GM12874 (cell line): ENCODE data around the gene SP140.

ENCODE experiments used
- TF ChIP-seq, protein P1 (sequence below): IDR thresholded peaks from 2 replicates; pipeline ENCODE4 v1.5.1; 2011; ENCODE audit warnings: low read depth, mild to moderate bottlenecking, control low read depth, low read length, moderate library complexity; ENCODE audit not compliant: insufficient read depth

SP140 gene

GRCh38 chr2:230267059-230267458 lies 41.5 kb downstream of the SP140 start:
- TF ChIP-seq, protein P1, sequence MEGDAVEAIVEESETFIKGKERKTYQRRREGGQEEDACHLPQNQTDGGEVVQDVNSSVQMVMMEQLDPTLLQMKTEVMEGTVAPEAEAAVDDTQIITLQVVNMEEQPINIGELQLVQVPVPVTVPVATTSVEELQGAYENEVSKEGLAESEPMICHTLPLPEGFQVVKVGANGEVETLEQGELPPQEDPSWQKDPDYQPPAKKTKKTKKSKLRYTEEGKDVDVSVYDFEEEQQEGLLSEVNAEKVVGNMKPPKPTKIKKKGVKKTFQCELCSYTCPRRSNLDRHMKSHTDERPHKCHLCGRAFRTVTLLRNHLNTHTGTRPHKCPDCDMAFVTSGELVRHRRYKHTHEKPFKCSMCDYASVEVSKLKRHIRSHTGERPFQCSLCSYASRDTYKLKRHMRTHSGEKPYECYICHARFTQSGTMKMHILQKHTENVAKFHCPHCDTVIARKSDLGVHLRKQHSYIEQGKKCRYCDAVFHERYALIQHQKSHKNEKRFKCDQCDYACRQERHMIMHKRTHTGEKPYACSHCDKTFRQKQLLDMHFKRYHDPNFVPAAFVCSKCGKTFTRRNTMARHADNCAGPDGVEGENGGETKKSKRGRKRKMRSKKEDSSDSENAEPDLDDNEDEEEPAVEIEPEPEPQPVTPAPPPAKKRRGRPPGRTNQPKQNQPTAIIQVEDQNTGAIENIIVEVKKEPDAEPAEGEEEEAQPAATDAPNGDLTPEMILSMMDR, result no peak

DNA sequence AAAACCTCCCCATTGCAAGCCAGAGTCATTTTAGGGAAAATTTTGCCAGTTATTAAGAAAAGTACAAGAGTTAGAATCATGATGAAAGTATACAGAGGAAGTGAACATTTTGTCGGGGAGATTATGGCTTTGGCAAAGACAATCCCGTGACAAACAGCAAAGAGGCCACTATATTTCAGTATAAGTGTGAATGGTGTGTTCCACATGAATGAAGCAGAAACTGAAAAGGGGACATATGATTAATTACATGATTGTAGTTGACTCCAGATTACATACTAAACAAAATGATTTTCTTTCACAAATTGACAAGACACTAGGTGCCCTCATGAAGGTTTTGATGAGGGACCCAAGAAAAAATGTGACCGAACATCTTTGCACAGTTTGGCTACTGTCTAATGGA lies 42.0 kb downstream of the SP140 start:
- TF ChIP-seq, protein P1, result no peak

DNA sequence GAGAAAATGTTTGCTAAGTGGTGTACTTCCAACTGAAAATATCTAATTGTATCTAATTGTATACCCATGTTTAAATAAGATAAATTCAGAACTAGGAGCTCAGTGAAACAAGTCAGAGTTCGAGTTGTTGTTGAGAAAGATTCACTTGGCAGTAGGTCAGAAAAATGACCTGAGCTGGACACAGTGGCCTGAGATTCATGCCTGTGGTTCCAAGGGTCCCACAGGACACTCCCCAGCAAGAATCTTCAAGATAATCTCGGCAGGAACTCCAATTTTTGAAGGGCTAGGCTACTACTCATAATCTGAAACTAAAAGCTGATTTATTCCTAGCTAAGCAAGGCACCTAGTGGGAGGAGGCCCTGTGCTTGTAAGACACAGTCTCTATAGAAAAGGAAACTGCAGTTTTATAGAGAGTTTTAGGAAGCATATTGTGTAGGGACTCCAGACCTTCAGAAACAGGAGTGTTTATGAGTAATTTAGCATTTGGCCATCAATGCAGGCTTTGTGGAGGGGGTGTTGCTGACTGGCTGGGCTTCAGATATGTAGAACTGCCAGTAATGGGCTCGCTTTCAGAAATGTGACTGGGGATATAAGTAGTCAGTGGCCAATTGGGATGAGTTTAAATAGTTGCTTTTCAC lies 43.2 kb downstream of the SP140 start:
- TF ChIP-seq, protein P1, result no peak

- TF ChIP-seq, protein P1, result no peak
Measured at GRCh38 chr2:230269715-230270114, 44.2 kb downstream of the SP140 start.

DNA sequence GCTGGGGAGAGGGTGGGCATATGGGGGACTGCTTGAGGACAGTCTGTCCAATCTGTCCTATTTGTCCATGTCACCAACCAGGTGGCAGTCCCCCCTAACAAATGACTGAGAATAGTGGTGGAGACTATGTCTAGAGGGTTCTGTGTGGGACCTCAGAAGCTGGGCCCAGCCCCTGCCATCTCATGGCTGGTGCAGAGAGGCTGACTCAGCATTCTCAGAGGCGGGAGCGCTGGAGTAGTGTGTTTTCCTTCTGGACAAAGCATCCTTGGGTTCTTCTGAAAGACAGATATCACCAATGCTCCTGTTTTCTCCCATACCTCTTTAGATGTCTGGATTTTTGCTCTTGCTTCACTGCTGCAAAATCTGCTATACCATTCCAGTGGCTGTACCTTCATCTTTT lies 57.4 kb downstream of the SP140 start:
- TF ChIP-seq, protein P1, result no peak

GRCh38 chr2:230286048-230286447 lies 60.5 kb downstream of the SP140 start:
- TF ChIP-seq, protein P1, result no peak

GRCh38 chr2:230295192-230295591 lies 69.7 kb downstream of the SP140 start:
- TF ChIP-seq, protein P1, result no peak

- TF ChIP-seq, protein P1, result no peak
Measured at GRCh38 chr2:230296917-230297316, 71.4 kb downstream of the SP140 start.
